Hepatocyte (in vitro differentiated cells): ENCODE data around the gene IL17RE.

Experiments used
- CTCF ChIP-seq: fragments of 200-600 bp; sonication (generic); IDR thresholded peaks from 2 replicates; pipeline ENCODE4 v1.5.1; 2016; ENCODE audit warnings: antibody characterized with exemption, mild to moderate bottlenecking; ENCODE audit not compliant: poor library complexity
- EZH2 ChIP-seq: fragments of 200-600 bp; sonication (generic); IDR thresholded peaks from 2 replicates; pipeline ENCODE4 v1.6.1; 2016; ENCODE audit warnings: antibody characterized with exemption, mild to moderate bottlenecking, borderline replicate concordance
- EZH2phosphoT487 ChIP-seq: fragments of 200-600 bp; sonication (generic); IDR thresholded peaks from one replicate; pipeline ENCODE4 v1.6.1; 2018; ENCODE audit warnings: antibody characterized with exemption, mild to moderate bottlenecking, low read depth, moderate library complexity; ENCODE audit not compliant: unreplicated experiment, severe bottlenecking

- TF ChIP-seq CTCF: no peak
- no peak for TF ChIP-seq EZH2
- TF ChIP-seq EZH2phosphoT487: no peak
Measured at GRCh38 chr3:9883706-9884554, 18.7 kb upstream of the IL17RE start.
